HEK293 (cell line): ENCODE results near the gene PDE4D.

ENCODE experiments used
- CTCF ChIA-PET: fragments of 350-600 bp; formaldehyde crosslinking; extraction: SDS; loops from one replicate; lab custom pipeline; 2021; ENCODE audit warnings: antibody characterized with exemption; lab: Yijun Ruan, JAX
- POLR2A ChIA-PET: fragments of 300-600 bp; formaldehyde crosslinking; extraction: SDS; loops from one replicate; lab custom pipeline; 2020; ENCODE audit warnings: antibody characterized with exemption, inconsistent platforms; lab: Yijun Ruan, JAX
- H3K27ac ChIP-seq: fragments of 200-500 bp; sonication (Bioruptor generic); 2 replicates; pipeline ENCODE4 v1.5.1; 2014; ENCODE audit warnings: low read depth, low read length, control low read depth, inconsistent platforms; ENCODE audit errors: extremely low read depth
- H3K36me3 ChIP-seq, 2 experiments: fragments of 200-500 bp in 1 of 2; sonication (Bioruptor generic) in 1 of 2; 1 replicate in 1 of 2; 2 replicates in 1 of 2; pipeline ENCODE4 v1.5.1; 2014 to 2017; ENCODE audit warnings: inconsistent platforms in 2 of 2, low read length in 2 of 2; ENCODE audit not compliant: control insufficient read depth in 2 of 2, insufficient read depth in 1 of 2
- H3K4me1 ChIP-seq: fragments of 200-500 bp; sonication (Bioruptor generic); 2 replicates; pipeline ENCODE4 v1.5.1; 2014; ENCODE audit warnings: mild to moderate bottlenecking, low read length, inconsistent platforms; ENCODE audit not compliant: control insufficient read depth, insufficient read depth
- H3K4me3 ChIP-seq: 2 replicates; pipeline ENCODE4 v1.5.1; 2011; ENCODE audit warnings: low read depth, mild to moderate bottlenecking, control low read depth, low read length, moderate library complexity
- H3K9me3 ChIP-seq: fragments of 200-500 bp; sonication (Bioruptor generic); 2 replicates; pipeline ENCODE4 v1.5.1; 2014; ENCODE audit warnings: low read depth, low read length, inconsistent platforms; ENCODE audit not compliant: control insufficient read depth, insufficient read depth
- RBAK ChIP-seq: fragments of 450-650 bp; formaldehyde crosslinking; IDR thresholded peaks from 2 replicates; pipeline ENCODE4 v1.5.1; 2016; ENCODE audit warnings: missing biosample characterization, missing genetic modification characterization
- SCRT1 ChIP-seq: fragments of 450-650 bp; formaldehyde crosslinking; IDR thresholded peaks from 2 replicates; pipeline ENCODE4 v1.5.1; 2016; ENCODE audit warnings: missing biosample characterization, missing genetic modification characterization, borderline replicate concordance
- TRIM28 ChIP-seq: IDR thresholded peaks from 2 replicates; pipeline ENCODE4 v1.6.1; 2011; ENCODE audit warnings: low read length, control low read depth, borderline replicate concordance
- YY1 ChIP-seq: fragments of 450-650 bp; formaldehyde crosslinking; IDR thresholded peaks from 2 replicates; pipeline ENCODE4 v1.5.1; 2018; ENCODE audit warnings: missing biosample characterization, missing genetic modification characterization
- ZBTB21 ChIP-seq: fragments of 450-650 bp; formaldehyde crosslinking; IDR thresholded peaks from 2 replicates; pipeline ENCODE4 v1.5.1; 2017; ENCODE audit warnings: missing biosample characterization, missing genetic modification characterization
- ZBTB48 ChIP-seq: fragments of 450-650 bp; formaldehyde crosslinking; IDR thresholded peaks from 2 replicates; pipeline ENCODE4 v1.5.1; 2016; ENCODE audit warnings: missing biosample characterization, missing genetic modification characterization
- ZBTB8A ChIP-seq: fragments of 450-650 bp; formaldehyde crosslinking; IDR thresholded peaks from 2 replicates; pipeline ENCODE4 v1.5.1; 2016; ENCODE audit warnings: missing biosample characterization, missing genetic modification characterization
- ZEB2 ChIP-seq: fragments of 450-650 bp; formaldehyde crosslinking; IDR thresholded peaks from 2 replicates; pipeline ENCODE4 v1.5.1; 2016; ENCODE audit warnings: missing biosample characterization, missing genetic modification characterization
- ZIC2 ChIP-seq: fragments of 450-650 bp; formaldehyde crosslinking; IDR thresholded peaks from 2 replicates; pipeline ENCODE4 v1.5.1; 2016; ENCODE audit warnings: missing biosample characterization, missing genetic modification characterization
- ZNF112 ChIP-seq: fragments of 450-650 bp; formaldehyde crosslinking; IDR thresholded peaks from 2 replicates; pipeline ENCODE4 v1.5.0; 2017; ENCODE audit warnings: missing biosample characterization, missing genetic modification characterization
- ZNF114 ChIP-seq: fragments of 450-650 bp; formaldehyde crosslinking; IDR thresholded peaks from 2 replicates; pipeline ENCODE4 v1.5.0; 2017; ENCODE audit warnings: missing biosample characterization, missing genetic modification characterization
- ZNF132 ChIP-seq: fragments of 450-650 bp; formaldehyde crosslinking; IDR thresholded peaks from 2 replicates; pipeline ENCODE4 v1.5.1; 2017; ENCODE audit warnings: missing biosample characterization, missing genetic modification characterization, borderline replicate concordance
- ZNF138 ChIP-seq: fragments of 450-650 bp; formaldehyde crosslinking; IDR thresholded peaks from 2 replicates; pipeline ENCODE4 v1.5.1; 2016; ENCODE audit warnings: missing biosample characterization, missing genetic modification characterization, borderline replicate concordance
- ZNF146 ChIP-seq: fragments of 450-650 bp; formaldehyde crosslinking; IDR thresholded peaks from 2 replicates; pipeline ENCODE4 v1.5.1; 2016; ENCODE audit warnings: missing biosample characterization, missing genetic modification characterization
- ZNF174 ChIP-seq: fragments of 450-650 bp; formaldehyde crosslinking; IDR thresholded peaks from 2 replicates; pipeline ENCODE4 v1.5.0; 2017; ENCODE audit warnings: missing biosample characterization, mild to moderate bottlenecking, missing genetic modification characterization
- ZNF239 ChIP-seq: fragments of 450-650 bp; formaldehyde crosslinking; IDR thresholded peaks from 2 replicates; pipeline ENCODE4 v1.5.1; 2016; ENCODE audit warnings: missing biosample characterization, missing genetic modification characterization
- ZNF394 ChIP-seq: fragments of 450-650 bp; formaldehyde crosslinking; IDR thresholded peaks from 2 replicates; pipeline ENCODE4 v1.5.1; 2016; ENCODE audit warnings: missing biosample characterization, missing genetic modification characterization, mild to moderate bottlenecking, moderate library complexity, borderline replicate concordance
- ZNF544 ChIP-seq: fragments of 450-650 bp; formaldehyde crosslinking; IDR thresholded peaks from 2 replicates; pipeline ENCODE4 v1.5.0; 2017; ENCODE audit warnings: missing biosample characterization, missing genetic modification characterization
- ZNF585B ChIP-seq: fragments of 450-650 bp; formaldehyde crosslinking; IDR thresholded peaks from 2 replicates; pipeline ENCODE4 v1.5.1; 2016; ENCODE audit warnings: missing biosample characterization, missing genetic modification characterization
- ZNF610 ChIP-seq: fragments of 450-650 bp; formaldehyde crosslinking; IDR thresholded peaks from 2 replicates; pipeline ENCODE4 v1.5.1; 2016; ENCODE audit warnings: missing biosample characterization, missing genetic modification characterization, borderline replicate concordance
- ZNF623 ChIP-seq: fragments of 450-650 bp; formaldehyde crosslinking; IDR thresholded peaks from 2 replicates; pipeline ENCODE4 v1.5.1; 2016; ENCODE audit warnings: missing biosample characterization, missing genetic modification characterization
- ZNF664 ChIP-seq: fragments of 450-650 bp; formaldehyde crosslinking; IDR thresholded peaks from 2 replicates; pipeline ENCODE4 v1.5.1; 2016; ENCODE audit warnings: missing biosample characterization, missing genetic modification characterization
- ZNF776 ChIP-seq: fragments of 450-650 bp; formaldehyde crosslinking; IDR thresholded peaks from 2 replicates; pipeline ENCODE4 v1.5.0; 2017; ENCODE audit warnings: missing biosample characterization, missing genetic modification characterization, borderline replicate concordance
- ZNF792 ChIP-seq: fragments of 450-650 bp; formaldehyde crosslinking; IDR thresholded peaks from 2 replicates; pipeline ENCODE4 v1.5.1; 2016; ENCODE audit warnings: missing biosample characterization, missing genetic modification characterization
- ZXDB ChIP-seq: fragments of 450-650 bp; formaldehyde crosslinking; IDR thresholded peaks from 2 replicates; pipeline ENCODE4 v1.5.1; 2016; ENCODE audit warnings: missing biosample characterization, missing genetic modification characterization

PDE4D gene

GRCh38 chr5:59819806-59820205 lies 73.7 kb downstream of the PDE4D start:
- POLR2A ChIA-PET: no interaction called here
- H3K36me3 ChIP-seq: no peaks in the 10 kb centered on the region
- H3K4me3 ChIP-seq: no peak overlapping the region
- TF ChIP-seq ZIC2 (tag by site-specific recombination) (no peak), ZNF544 (tag by site-specific recombination) (no peak), ZNF174 (no peak), RBAK (tag by site-specific recombination) (no peak), YY1 (no peak), ZNF114 (tag by site-specific recombination) (no peak), ZBTB8A (tag by site-specific recombination) (no peak), ZXDB (no peak), ZNF394 (no peak), ZEB2 (tag by site-specific recombination) (no peak), ZBTB48 (tag by site-specific recombination) (no peak), ZNF146 (tag by site-specific recombination) (no peak), ZNF776 (tag by site-specific recombination) (no peak), ZNF112 (tag by site-specific recombination) (no peak), ZNF132 (tag by site-specific recombination) (no peak), ZNF610 (tag by site-specific recombination) (no peak), ZNF585B (tag by site-specific recombination) (no peak), ZNF792 (tag by site-specific recombination) (no peak), ZNF664 (tag by site-specific recombination) (no peak)
- no peak overlapping the region for H3K27ac ChIP-seq
- CTCF ChIA-PET: interaction anchor here (0.6 to 1.5 kb wide), 2 partner anchors 9 to 997 kb away, joined by 5 to 6 read pairs; no protein-coding TSS in a partner anchor
- H3K4me1 ChIP-seq: no peaks in the 10 kb centered on the region
- no peaks in the 10 kb centered on the region for H3K9me3 ChIP-seq

DNA sequence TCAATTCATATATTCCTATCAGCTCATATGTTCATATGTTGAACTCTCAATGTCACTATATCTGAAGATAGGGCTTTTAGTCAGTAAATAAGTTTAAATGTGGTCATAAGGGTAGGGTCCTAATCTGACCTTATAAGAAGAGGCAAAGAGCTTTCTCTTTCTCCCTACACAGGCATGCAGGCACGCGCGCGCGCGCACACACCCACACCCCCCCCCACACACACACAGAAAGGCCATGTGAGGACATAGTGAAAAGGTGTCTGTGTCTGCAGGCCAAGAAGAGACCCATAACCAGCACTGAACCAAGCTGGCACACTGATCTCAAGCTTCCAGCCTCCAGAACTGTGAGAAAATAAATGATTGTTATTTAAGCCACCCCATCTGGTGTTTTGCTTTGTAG lies 76.0 kb downstream of the PDE4D start:
- H3K27ac ChIP-seq: no peak overlapping the region
- H3K4me3 ChIP-seq: no peak overlapping the region
- POLR2A ChIA-PET: no interaction called here
- no peak for TF ChIP-seq ZNF623 (tag by site-specific recombination)
- TF ChIP-seq TRIM28: no peak
- CTCF ChIA-PET: interaction anchor here (1.0 to 2.8 kb wide), 4 partner anchors 9 to 469 kb away, joined by 3 to 7 read pairs (median 4); partner anchors contain the start of gene PDE4D
- H3K4me1 ChIP-seq: no peaks in the 10 kb centered on the region
- no peaks in the 10 kb centered on the region for H3K36me3 ChIP-seq
- no peaks in the 10 kb centered on the region for H3K9me3 ChIP-seq

DNA sequence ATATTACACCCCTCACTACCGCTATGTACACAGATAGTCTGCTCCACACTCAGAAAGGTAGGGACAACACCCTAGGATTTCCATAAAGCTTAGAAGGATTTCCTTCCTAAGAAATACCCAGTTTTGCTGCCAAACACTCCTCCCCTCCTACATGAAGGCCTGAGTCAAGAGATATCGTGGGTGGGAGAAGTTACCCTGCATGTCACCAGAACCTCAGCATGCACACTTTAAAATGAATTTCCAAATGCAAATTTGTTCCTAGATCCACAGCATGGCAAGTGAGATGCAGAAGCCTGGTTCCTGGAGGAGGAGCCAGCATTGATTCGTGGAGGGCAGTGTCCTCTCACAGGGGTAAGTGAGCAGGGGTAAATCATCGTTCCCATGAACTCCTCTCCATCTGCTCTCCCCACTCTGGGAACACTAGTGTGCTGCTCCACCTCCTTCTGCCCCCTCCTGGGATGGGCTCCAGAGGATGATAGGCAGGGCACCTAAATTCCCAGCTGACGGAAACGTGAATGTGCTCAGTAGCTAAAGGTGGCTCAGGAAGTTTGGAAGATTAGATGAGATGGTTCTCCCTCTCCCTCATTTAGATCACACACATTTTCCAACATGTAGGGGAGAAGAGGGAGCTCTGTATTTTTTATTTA lies 76.7 kb downstream of the PDE4D start:
- H3K4me1 ChIP-seq: no peaks in the 10 kb centered on the region
- ChIA-PET POLR2A (no interaction called here), CTCF (interaction anchor here (0.5 to 2.8 kb wide), 5 partner anchors 8 to 470 kb away, joined by 3 to 7 read pairs (median 4); partner anchors contain the start of gene PDE4D)
- TF ChIP-seq ZIC2 (tag by site-specific recombination) (no peak), ZNF239 (no peak), ZBTB21 (tag by site-specific recombination) (no peak), ZNF776 (tag by site-specific recombination) (no peak), SCRT1 (no peak), ZNF138 (tag by site-specific recombination) (no peak)
- no peak overlapping the region for H3K4me3 ChIP-seq
- H3K36me3 ChIP-seq: no peaks in the 10 kb centered on the region
- H3K27ac ChIP-seq: no peak overlapping the region
- H3K9me3 ChIP-seq: no peaks in the 10 kb centered on the region
